ENCODE data around the gene CLIC4. TPM values are rescaled to one million over a fixed set of nuclear protein-coding genes. Genes with fewer than 3 reads are reported as not detected.

Gene CLIC4
- total and polyA plus RNA-seq, 9 of the 15 experiments (the other 6 are each of a cell fraction or from before 2014, with no cell fraction given): 16.0 to 67.5 (median 38.4) TPM

DNA sequence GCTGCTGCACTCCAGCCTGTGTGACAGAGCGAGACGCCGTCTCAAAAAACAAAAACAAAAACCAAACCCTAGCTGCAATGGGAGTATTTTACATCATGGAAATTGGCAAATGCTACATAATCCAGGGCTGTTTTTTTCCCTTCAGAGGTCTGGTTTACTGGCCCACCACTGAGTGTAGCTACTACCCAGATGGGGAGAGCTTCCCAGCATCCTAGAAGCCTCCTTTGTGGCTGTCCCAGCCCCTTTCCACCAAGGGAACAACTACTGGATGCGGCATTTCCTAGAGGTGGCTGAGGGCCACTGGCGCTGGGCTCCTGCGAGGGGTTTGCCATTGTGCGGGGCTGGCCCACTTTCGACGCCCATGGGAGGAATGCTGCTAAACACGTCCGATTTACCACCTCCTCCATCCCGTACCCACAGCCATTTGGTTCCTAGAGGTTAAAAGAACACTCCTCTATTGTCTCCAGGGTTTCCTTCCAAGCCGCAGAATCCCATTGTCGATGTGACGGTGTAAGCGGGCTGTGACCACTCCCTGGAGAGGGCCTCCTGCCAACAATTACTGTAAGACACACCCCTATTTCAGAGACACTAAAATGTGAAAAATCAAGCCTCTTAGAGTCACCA is 129.5 kb downstream of the CLIC4 start (continued):
- TF ChIP-seq BHLHE40 (IDR thresholded peaks at IDR 0.05; ENCODE audit: low read length): no peak

DNA sequence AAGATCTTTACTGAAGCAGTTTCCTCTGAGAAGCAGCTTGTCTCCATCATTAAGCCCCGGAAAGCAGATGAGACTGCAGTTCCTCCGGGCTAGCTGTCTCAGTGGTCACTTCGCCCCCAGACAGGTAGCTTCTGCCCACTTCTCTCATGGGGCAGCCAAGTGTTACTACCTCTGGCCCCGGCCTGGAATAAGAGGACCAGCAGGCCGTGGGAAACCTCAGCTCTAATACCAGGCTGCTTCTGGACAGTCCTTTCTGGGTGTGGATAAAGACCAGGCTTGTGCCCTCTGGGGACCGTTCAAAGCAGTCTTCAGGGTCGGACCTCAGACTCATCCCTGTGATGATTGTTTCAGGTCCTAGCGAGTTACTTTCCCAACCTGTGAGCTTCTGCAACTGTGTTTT is 130.0 kb downstream of the CLIC4 start:
- H3K9me1 ChIP-seq (ENCODE audit: control insufficient read depth, insufficient read depth, low read length): no peaks in the 10 kb centered on the region
- H3K9me3 ChIP-seq (replicated peaks; ENCODE audit: control insufficient read depth, insufficient read depth, low read depth, low read length): no peaks in the 10 kb centered on the region
- H3K4me1 ChIP-seq (replicated peaks in 1 of 2; ENCODE audit: control insufficient read depth in 2 of 2, insufficient read depth in 2 of 2, low read length in 2 of 2): peaks cover 0 to 3% of the 10 kb centered on the region in 2 experiments; a peak in 2 of 5 replicates
- ChIA-PET POLR2A (interaction anchor here (0.6 to 1.3 kb wide), 4 partner anchors 15 to 119 kb away, joined by 3 read pairs; no protein-coding TSS in a partner anchor), CTCF (ENCODE audit: low intra/inter-chr PET ratio) (no interaction called here)
- peak; percentile 35; the same call in 1 of the 3 replicates for ATAC-seq
- peaks cover 47 to 50% of the 10 kb centered on the region in 2 experiments for H3K27me3 ChIP-seq (ENCODE audit: control insufficient read depth in 2 of 2, insufficient read depth in 2 of 2, low read length in 2 of 2)
- H3K27ac ChIP-seq (ENCODE audit: extremely low read depth, low read depth, low read length): no peak overlapping the region
- H3K9ac ChIP-seq (ENCODE audit: insufficient read depth in 1 of 2, low read depth in 2 of 2, low read length in 2 of 2): no peak overlapping the region
- H3K4me3 ChIP-seq: no peak overlapping the region
- 2% methylated on average over 8 of the region's 8 CpGs for WGBS (ENCODE audit: insufficient coverage, low coverage, missing lambda C conversion rate)
- no TSS peak for BruUV-seq (replicated peaks)
- intact Hi-C loops (cut with micrococcal nuclease) (no loop called here), in situ Hi-C loops (cut with MboI) (no loop called here)
- TF ChIP-seq RNF2 (IDR thresholded peaks at IDR 0.05) (no peak), RFX7 (CRISPR knock-in tag; IDR thresholded peaks at IDR 0.05) (no peak), CBX2 (IDR thresholded peaks at IDR 0.05; ENCODE audit: insufficient read depth, low read length, poor library complexity, severe bottlenecking) (peak; percentile 59)
- H3K36me3 ChIP-seq (ENCODE audit: control insufficient read depth, insufficient read depth, low read length): no peaks in the 10 kb centered on the region
- no peak for DNase-seq (ENCODE audit: extremely low read depth in 1 of 4, low spot score in 3 of 4)
- no peak overlapping the region for H2AFZ ChIP-seq (ENCODE audit: low read depth, low read length)
- 0 out of 2 replicates have a peak, but pooled peaks cover 10% of the 10 kb centered on the region for H4K20me1 ChIP-seq (replicated peaks; ENCODE audit: control insufficient read depth, insufficient read depth, low read length)
- no peak overlapping the region for H3K4me2 ChIP-seq (ENCODE audit: insufficient read depth, low read length)
- FAIRE-seq: no peak
- no peaks in the 10 kb centered on the region for H3K79me2 ChIP-seq (ENCODE audit: control insufficient read depth, insufficient read depth, low read length)

Measured in K562 (cell line).